Measurements from ENCODE around the gene TMEM18.

TMEM18 gene

DNA sequence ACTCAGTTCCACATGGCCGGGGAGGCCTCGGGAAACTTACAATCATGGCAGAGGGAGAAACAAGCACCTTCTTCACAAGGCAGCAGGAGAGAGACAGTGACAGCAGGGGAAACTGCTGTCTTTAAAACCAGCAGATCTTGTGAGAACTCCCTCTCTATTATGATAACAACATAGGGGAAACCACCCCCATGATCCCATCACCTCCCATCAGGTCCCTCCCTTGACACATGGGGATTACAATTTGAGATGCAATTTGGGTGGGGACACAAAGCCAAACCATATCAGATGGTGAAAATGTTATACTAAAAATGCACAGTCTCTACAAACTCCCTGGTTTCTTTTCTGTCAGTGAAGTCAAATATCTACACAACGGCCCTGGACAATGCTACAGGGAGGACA is 9.2 kb downstream of the TMEM18 start:
- no peak for DNase-seq (ENCODE audit: low read depth)
- TF ChIP-seq, protein P1, sequence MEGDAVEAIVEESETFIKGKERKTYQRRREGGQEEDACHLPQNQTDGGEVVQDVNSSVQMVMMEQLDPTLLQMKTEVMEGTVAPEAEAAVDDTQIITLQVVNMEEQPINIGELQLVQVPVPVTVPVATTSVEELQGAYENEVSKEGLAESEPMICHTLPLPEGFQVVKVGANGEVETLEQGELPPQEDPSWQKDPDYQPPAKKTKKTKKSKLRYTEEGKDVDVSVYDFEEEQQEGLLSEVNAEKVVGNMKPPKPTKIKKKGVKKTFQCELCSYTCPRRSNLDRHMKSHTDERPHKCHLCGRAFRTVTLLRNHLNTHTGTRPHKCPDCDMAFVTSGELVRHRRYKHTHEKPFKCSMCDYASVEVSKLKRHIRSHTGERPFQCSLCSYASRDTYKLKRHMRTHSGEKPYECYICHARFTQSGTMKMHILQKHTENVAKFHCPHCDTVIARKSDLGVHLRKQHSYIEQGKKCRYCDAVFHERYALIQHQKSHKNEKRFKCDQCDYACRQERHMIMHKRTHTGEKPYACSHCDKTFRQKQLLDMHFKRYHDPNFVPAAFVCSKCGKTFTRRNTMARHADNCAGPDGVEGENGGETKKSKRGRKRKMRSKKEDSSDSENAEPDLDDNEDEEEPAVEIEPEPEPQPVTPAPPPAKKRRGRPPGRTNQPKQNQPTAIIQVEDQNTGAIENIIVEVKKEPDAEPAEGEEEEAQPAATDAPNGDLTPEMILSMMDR (conservative IDR thresholded peaks at IDR 0.05; ENCODE audit: low read depth, low read length): no peak
- H3K4me3 ChIP-seq (ENCODE audit: low read depth, low read length): no peak overlapping the region

- peak; percentile 87 for DNase-seq (ENCODE audit: low read depth)
- H3K4me3 ChIP-seq (ENCODE audit: low read depth, low read length): no peak overlapping the region
- TF ChIP-seq, protein P1 (conservative IDR thresholded peaks at IDR 0.05; ENCODE audit: low read depth, low read length): peak; percentile 81
Observed at GRCh38 chr2:667332-667999, 9.7 kb downstream of the TMEM18 start.

GRCh38 chr2:666441-666840 is 10.8 kb downstream of the TMEM18 start:
- no peak for DNase-seq (ENCODE audit: low read depth)
- TF ChIP-seq, protein P1 (conservative IDR thresholded peaks at IDR 0.05; ENCODE audit: low read depth, low read length): no peak
- no peak overlapping the region for H3K4me3 ChIP-seq (ENCODE audit: low read depth, low read length)

GRCh38 chr2:665340-666073 is 11.7 kb downstream of the TMEM18 start:
- TF ChIP-seq, protein P1 (conservative IDR thresholded peaks at IDR 0.05; ENCODE audit: low read depth, low read length): no peak
- no peak for DNase-seq (ENCODE audit: low read depth)
- no peak overlapping the region for H3K4me3 ChIP-seq (ENCODE audit: low read depth, low read length)

- TF ChIP-seq, protein P1 (conservative IDR thresholded peaks at IDR 0.05; ENCODE audit: low read depth, low read length): no peak
- H3K4me3 ChIP-seq (ENCODE audit: low read depth, low read length): no peak overlapping the region
- DNase-seq (ENCODE audit: low read depth): no peak
Observed at GRCh38 chr2:664063-664462, 13.1 kb downstream of the TMEM18 start.

DNA sequence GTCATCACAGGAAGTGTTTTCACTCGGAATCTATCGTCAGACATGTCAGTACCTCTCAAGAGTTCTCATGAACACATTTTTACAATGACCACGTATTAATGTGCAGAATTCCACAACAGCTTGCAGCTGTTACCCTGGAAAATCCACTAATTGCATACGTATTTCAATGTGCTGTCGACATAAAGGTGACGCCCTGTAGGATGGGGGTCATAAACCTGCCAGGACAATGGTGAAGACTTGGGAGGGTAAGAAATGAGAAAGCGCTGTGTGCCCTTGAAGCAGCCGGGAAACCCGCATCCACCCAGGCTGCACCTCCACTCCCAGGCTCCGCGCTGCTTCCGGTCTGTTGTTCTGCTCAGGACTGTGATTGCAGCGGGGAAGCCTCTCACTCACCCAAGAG is 14.0 kb downstream of the TMEM18 start:
- TF ChIP-seq, protein P1 (conservative IDR thresholded peaks at IDR 0.05; ENCODE audit: low read depth, low read length): no peak
- H3K4me3 ChIP-seq (ENCODE audit: low read depth, low read length): no peak overlapping the region
- no peak for DNase-seq (ENCODE audit: low read depth)

- no peak for DNase-seq (ENCODE audit: low read depth)
- no peak overlapping the region for H3K4me3 ChIP-seq (ENCODE audit: low read depth, low read length)
- TF ChIP-seq, protein P1 (conservative IDR thresholded peaks at IDR 0.05; ENCODE audit: low read depth, low read length): no peak
Observed at GRCh38 chr2:661360-661635, 15.9 kb downstream of the TMEM18 start.

Measured in choroid plexus epithelial cell (primary cell).